Sigmoid colon (tissue), 4 donors: ENCODE results near the gene PROSER2.

Experiments used
- CTCF ChIP-seq, 4 experiments: fragments of 450-650 bp in 3 of 4; fragments of 200-600 bp in 1 of 4; IDR thresholded peaks; one replicate each; pipeline ENCODE4 v1.5.1; 2016 to 2019; ENCODE audit warnings: antibody characterized with exemption in 4 of 4, mild to moderate bottlenecking in 3 of 4, moderate library complexity in 2 of 4
- EP300 ChIP-seq, 4 donors: sonication (generic); formaldehyde crosslinking; IDR thresholded peaks; one replicate each; pipeline ENCODE4 v1.6.1; 2017; ENCODE audit warnings: antibody characterized with exemption in 4 of 4
- POLR2A ChIP-seq, 2 donors: fragments of 450-650 bp; IDR thresholded peaks; one replicate each; pipeline ENCODE4 v1.6.1; 2016; ENCODE audit warnings: antibody characterized with exemption in 2 of 2, mild to moderate bottlenecking in 2 of 2, moderate library complexity in 2 of 2

- TF ChIP-seq CTCF (IDR thresholded peaks at IDR 0.05) (no peak), POLR2A (IDR thresholded peaks at IDR 0.05) (no peak), EP300 (IDR thresholded peaks at IDR 0.05) (no peak)
These were observed 25.1 kb upstream of the PROSER2 start for GRCh38 chr10:11797847-11798633.
